Iris pigment epithelial cell (primary cell): ENCODE results near the gene APBB2.

ENCODE experiments used
- DNase-seq: peaks from one replicate; pipeline ENCODE4 v3.0.0-alpha.2; 2011; ENCODE audit warnings: low read depth

The APBB2 gene

DNA sequence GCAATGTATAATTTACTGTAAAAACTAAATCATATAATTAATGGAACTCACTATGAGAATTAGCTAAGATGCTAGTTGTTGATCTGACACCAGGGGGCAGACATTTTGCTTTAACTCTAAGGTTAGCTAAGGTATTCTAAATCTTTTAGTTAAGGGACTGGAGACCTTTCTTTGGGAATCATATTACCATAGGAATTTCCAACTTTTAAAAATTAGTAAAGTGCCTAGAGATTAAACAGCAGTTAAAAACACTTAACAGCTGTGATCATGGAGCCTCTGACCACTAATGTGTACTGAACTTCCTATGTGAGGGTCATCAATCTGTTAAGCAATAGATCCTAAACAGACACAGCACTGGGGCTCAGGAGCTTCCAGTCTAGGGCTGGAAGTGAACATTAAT, 238.0 kb downstream of the APBB2 start:
- peak; percentile 49 for DNase-seq

DNA sequence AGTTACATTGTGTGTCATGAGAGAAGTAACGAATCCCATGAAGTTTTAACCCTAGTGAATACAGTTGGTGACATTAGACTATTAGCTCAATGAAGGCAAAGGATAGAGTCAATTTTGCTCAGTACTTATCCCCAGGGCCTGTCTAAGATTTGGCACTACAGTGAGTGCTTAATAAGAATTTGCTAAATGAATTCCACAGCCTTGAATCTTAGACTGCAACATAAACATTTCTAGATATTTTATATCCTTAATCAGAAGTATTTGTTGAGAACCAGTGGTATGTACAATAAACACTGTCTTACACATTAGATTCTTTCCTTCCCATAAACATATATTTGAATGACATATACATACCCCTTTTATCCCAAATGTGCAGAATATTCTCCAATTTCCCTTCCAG, 241.6 kb downstream of the APBB2 start:
- DNase-seq, result no peak

DNA sequence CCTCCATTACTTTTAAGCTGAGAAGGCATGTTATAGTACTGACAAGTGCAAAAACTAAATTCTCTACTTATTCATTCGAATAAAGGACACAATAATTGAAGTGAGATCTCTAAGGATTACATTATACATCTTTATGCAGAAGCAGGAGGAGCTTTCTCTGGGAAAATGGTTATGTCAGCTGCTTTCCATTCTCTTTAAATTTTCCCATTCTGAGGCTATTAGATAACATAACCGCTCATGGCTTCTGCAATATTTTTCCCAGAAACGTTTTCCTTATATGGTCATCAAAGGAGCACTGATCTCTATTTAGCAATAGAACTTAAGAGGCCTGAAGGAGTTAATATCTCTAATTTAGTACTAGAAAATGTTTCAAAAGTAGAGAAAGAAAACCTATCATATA, 243.0 kb downstream of the APBB2 start:
- no peak for DNase-seq

DNA sequence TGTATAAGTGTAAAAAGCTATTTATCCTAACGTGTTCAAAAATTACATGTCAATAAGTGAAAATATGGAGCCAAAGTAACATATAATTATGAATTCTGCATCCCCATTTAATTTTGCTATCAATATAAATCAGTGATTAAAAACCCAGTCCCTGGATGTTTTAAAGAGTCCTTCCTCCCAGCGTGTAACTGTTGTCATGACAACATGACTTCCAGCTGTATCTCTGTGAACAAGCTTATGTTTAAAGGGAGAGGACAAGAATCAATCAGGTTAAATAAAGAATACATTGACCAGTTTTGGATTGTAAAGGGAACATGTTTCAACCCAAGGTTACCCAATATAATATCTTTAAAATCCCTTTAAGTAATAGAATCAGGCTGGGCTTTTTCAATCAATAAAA, 244.8 kb downstream of the APBB2 start:
- no peak for DNase-seq

DNA sequence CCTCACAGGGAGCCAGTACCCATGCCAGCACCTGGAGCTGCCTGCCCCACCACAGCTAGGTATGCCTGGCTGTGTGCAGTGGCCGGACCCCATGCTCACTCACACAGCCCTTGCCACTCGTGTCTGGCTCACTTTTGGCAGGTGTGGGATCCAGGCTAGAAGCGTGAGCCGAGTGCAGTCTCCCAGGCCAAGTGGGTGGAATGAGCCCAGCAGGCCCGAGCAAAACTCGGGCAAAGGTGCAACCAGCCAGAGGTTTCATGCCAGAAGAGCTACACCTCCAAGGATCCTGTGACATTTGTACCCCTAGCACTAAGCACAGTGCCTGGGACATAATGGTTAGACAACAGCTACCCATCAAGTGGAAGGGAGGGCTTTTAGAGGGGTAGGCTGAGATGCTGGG, 246.8 kb downstream of the APBB2 start:
- DNase-seq, result no peak

DNA sequence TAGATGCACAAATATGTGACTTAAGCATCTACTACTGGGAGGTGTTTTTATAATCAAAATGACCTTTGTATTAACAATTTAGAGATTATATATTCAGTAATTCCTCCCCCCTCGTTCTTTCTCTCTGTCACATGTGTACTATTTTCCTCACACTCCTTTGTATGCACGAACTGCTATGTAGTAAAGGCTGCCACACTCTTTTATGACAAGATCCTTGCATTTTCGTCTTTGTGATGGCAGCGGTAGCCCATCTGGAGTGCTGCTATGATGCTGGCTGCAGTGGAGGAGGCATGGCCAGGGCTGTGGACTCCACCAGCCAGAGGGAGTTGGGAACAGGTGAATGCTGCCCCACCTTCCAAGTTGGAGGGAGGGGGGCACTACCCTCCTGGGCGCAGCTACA, 248.3 kb downstream of the APBB2 start:
- no peak for DNase-seq

DNA sequence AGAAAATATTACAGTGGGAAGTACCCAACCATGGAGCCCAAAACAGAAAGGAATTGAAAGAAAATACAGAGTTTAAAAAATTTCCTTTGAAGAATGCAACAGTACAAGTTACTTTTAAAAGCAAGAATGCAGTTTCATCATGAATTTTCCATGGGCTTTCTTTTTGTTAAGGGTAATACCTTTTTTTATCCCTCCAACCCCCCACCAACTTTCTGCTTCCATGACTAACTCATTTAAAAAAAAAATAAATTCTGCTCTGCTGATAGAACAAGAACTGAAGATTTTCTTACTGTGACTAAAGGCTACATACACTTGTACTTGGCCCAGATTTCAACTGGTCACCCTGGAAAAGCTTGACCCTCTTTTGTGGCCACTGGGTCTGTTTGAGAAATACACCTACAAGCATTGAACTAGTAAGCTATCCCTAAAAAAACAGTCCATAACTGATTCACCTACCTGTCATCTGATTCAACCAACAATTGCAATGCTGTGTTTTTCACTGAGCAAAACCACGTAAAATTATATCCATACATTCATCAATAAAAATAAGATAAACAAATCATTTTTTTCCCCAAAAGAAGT, 250.4 kb downstream of the APBB2 start:
- peak; percentile 44 for DNase-seq

DNA sequence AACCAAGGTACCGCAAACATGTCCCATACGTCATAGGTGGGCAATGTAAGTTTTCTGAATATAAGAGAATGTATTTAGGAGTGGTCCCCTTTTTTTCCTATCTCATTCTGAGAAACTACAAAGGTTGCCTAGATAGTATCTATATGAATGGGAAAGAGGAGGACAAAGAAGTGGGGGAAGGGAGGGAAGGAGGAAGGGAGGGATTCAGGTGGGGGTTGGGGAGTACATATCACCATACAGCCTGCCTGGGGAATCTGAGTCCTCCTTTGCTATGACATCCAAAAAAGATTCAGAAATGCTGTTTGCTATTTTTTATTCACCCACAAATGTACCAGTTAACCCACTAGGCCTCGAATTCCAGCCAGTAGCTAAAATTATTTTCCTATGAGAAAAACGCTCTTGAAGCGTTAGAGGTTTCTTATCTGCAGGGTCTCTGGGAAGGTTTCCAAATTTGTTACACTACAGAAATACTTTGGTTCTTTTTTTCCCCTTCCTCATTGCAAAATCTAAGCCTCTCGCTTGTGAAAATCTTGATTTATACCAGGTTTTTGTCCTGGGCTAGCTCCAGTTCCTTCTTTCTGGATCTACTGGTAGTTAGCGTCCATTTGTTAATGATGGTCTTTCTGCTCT, 251.7 kb downstream of the APBB2 start:
- DNase-seq, result peak; percentile 69

DNA sequence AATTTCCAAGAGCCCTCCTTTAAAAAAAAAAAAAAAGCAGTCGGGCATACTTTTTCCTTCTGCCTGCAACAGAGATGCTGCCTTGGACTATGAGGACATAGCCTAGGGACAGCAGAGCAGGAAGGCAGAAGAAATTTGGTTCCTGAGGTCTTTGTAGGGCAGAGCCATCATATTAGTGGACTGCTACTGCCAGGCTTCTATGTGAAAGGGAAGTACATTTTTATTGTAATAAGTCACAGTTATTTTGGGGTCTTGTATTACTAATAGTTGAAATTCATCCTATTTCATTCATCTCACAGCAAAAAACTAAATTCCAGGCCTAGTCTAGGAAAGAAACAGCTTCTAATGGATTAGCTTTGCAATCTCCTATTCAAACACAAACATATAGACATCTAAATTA, 253.4 kb downstream of the APBB2 start:
- DNase-seq, result no peak

DNA sequence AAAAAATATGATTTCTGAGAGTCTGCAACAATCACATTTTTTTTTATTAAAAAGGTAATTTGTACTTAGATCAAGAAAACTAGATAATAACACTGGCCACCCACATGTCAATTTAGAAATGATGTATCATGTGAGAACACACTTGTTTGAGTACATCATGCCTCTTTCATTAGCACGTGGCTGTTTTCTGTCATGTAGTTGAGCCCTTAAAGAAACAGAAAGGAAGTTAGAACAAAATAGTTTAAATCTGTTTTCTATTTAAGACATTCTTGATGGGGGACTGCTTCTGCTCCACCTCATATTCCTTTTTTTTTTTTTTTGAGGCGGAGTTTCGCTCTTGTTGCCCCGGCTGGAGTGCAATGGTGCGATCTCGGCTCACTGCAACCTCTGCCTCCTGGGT, 257.1 kb downstream of the APBB2 start:
- no peak for DNase-seq

DNA sequence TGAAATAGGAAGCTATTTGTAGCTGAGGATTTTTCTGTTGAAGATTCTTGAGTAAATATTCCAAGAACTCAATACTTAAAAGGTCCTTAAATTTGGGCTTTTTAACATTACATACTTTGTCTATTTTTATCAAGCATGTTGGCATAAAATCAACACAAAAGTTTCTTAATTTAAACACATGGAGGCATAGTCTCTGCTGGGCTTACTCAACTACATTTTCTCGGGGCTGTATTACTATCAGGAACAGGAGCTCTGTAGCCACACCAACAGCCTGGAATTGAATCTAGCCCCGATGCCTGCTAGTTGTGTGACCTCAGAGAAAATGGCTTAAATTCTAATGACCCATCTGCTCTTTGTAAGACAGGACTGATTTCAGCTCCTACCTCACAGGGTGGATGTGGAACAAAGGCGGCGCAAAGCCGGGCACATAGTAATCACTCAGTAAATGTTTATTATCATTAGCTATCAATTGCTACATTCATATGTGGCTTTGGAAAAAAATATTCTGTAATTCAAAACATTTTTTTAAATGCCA, 257.6 kb downstream of the APBB2 start:
- DNase-seq, result no peak

DNA sequence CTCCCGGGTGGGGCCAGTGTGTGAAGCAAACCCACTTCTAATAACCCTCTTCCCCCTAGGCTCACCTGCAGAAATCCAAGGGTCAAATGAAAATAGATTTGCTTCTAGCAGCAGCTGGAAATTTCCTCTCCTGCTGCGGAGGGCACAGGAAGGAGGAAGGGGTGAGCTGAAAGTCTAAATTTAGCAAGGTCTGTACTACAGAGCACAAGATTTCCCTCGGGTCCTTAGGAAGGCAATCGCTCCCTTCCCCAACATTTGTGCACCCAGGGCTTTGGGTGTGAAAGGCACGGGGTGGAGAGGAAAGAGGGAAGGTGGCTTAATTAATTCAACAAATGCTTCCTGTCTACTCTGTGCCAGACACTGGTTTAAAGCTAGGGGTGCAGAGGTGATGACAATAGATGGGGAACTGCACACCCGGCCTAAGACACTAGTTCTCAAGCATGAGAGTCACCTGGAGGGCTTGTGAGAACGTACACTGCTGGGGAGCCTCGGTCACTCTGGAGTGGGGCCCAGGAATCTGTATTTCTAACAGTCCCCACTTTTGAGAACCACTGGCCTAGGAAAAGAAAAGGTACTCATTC, 260.2 kb downstream of the APBB2 start:
- DNase-seq, result no peak

DNA sequence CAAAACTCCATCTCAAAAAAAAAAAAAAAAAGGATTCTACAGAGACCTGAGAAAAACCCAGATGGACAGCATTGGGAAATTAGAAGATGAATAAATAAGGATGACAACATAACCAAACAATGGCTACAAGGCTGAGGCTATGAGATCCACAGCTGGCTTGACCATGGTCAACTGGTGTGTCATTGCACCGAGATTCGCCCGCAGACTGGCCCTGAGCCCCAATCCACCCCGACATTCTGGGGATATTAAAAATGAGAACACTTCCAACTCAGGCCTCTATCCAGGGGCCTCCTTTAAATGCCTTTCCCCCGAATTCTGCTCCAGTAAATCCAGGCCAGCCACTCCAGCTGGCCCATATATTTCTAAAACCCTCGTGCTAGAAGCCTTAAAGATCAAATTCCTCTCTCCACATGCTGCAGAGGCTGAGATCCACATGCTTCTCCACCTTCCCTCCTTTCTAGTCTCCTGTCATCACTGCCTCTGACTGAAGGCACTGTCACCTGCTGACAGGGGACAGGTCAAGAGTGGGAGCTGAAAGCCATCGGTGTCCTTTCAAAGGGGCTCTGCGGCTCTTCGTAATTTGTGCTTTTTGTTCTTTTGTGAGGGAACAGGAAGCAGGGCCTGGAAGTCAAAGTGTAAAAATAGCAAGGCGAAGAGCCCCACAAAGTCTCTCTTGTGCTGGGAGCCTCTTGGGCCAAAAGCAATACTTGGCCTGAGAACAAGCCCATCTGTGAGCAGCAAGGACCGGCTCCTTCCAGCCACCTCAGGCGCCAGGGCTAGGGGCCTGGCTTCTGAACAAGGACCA, 260.9 kb downstream of the APBB2 start:
- no peak for DNase-seq

DNA sequence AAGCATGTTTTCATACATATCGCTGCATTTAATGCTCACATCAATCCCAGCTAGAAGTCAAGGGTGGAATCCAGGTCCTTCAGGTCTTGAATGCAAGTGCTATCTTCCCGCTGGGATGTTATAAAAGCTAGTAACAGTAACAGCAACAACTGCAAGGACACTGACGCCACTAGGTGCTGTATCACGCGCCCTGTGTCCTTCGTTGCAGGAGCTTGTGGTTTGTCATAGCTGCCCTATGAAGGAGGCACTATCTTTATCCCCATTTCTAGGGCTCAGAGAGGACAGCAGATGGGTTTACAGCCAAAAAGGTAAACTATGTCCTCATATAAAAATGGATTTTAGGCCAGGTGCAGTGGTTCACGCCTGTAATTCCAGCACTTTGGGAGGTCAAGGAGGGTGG, 261.7 kb downstream of the APBB2 start:
- no peak for DNase-seq

DNA sequence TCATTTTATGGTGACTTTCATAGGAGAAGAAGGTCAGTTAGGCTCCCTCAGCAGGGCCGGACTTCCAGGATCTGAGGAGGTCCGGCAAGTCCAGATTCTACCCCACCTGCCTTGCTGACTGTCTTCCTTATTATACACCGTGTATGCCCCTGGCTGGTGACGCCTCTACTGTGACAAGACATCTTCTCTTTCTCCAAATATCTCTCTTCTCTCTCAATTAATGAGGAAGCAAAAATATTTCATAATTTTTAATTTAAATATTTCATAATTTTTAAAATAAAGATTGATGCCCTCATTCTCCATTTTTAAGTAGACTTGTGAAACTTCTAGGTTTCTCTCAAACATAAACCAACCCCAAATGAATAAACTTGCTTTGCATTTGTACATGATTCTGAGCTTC, 262.1 kb downstream of the APBB2 start:
- no peak for DNase-seq

DNA sequence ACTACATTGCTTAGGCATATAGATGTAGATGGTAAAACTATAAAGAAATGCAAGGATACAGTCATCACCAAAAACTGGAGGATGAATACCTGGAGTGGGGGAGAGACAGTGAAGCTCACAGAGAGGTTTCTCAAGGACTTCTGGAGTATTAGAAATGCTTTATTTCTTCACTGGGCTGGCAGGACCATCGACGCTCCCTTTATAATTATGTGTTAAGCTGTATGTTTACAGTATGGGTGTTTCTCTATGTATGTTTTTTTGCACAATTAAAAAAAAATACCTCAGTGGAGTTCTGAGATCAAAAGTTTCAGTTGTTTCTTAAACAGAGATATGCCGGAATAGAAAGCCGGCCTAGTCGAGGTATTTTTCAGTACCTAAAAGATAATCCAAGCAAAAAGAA, 263.3 kb downstream of the APBB2 start:
- DNase-seq, result no peak

DNA sequence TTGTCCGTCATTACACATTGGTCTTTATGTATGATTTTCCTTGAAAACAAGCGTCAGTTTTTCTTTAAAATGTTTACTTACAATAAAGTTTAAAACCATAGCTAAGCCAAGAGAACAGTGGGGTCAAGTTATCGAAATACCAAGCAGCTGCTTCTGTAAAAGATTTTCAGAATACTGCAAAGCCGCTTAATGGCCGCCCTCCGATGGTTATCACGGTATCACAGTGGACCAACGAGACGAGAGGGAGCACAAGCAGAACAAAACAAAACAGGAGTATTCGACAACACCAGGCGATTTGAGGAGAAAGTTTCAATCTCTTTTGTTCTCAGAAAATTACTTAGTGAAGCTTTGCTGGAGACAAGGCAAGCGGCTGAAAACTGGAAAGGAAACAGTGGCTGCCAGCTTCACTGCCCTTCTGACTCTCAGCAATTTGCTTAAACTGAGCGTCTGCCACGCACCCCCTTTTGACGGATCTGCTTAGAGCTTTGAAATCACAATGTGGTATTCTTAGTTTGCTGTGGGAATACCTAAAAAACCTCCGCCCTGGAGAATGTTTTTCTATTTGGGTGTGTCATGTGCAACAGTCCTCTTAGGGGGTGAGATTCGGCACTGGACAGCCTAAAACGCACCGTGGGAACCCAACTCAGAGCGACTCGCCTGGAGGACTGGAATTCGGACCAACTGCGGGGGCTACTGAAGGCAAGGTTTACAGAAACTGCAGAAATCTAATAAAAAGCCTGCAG, 264.8 kb downstream of the APBB2 start:
- no peak for DNase-seq

DNA sequence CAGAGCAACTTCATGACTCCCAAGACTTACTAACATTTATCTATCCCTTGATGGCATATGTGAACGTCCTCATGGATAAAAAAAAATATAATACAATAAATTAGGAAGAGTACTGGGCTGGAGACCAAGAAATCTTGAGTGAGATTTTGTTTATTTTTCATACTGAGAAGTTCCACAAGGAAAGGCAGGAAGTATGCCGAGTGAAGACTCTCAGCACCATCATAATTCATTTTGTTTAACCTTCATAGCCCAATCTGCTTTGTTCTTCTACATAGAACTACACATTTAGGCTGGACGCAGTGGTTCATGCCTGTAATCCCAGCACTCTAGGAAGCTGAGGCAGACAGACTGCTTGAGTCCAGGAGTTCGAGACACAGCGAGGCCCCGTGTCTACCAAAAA, 266.3 kb downstream of the APBB2 start:
- no peak for DNase-seq

DNA sequence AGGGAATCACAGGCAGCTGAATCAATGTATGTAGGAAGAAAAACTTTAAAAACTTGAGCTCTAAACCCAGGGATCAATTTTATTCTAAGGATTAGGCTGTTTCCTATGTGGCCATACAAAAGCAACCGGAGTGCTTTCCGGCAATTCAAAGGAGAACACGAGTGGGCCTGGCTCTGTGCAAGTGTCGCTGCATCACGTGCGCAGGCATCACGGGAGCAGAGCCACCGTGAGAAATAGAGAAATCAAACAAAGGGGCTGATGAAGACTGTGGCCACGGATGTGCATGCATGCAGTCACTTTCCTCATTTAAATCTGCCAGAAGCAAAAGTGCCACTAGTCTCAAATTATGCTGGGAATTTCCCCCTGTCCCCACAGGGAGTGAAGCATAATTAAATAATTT, 267.7 kb downstream of the APBB2 start:
- DNase-seq, result no peak

DNA sequence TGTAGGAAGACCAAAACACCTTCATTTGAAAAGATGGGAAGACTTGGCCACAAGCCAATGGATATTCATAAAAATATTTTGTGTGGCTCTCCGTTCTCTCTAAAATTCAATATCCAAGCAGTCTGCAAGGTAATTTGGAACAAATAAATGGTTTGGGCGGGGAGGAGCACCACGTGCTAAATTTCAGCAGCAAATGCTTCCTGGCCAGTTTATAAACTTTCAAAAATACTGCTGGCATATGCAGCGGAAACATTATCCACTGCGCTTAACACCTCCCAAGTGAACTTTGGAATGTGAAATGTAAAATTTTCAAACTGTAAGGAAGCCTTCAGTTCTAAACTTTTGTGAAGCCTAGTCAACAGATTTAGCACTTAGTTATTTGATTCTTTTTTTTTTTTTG, 273.6 kb downstream of the APBB2 start:
- no peak for DNase-seq

DNA sequence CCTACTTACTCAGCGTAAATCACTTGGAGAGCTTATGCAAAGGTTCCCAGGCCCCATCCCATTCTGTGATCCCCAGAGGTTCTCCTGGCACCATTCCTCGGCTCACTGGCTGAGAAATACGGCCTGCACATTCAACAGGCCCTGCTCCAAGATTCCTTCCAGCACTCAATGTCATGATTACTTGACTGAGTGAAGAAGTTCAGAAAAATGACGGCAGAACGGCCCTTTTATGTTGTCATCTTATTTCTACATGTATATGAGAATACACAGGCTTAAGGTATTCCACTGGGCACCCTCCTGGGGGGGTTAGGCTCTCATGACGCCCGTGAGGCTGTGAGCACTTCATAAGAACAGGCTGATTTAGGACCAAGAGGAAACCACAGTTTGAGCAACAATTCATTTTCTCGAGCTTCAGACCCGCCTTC, 274.0 kb downstream of the APBB2 start:
- DNase-seq, result no peak

DNA sequence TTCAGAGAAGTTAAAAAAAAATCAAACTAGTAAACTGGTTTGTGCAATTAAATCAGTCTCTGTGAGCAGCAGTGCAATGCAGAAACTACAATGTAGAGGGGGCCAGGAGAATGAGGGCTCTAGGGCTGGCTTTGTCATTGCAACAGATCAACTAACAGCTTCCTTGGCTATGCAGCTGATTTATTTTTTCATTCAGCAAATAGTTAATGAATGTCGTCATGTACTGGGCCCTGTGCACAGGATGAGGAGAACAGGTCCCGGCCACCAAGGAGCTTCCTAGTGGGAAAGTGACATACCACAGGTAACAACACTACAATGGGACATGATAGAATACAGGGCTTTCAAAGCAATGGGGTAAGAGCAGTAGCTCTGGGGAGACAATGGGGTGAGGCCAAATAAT, 274.5 kb downstream of the APBB2 start:
- no peak for DNase-seq
